ENCODE measurements around the gene STK11.

The STK11 gene

GRCh38 chr19:1256646-1257474 is 51.3 kb downstream of the STK11 start:
- no peak for DNase-seq (ENCODE audit: low spot score)
- in situ Hi-C loops (cut with MboI; ENCODE audit: low sequenced_read_pairs, unreplicated experiment): no loop called here
- TF ChIP-seq CTCF (IDR thresholded peaks at IDR 0.05; ENCODE audit: borderline replicate concordance, control extremely low read depth, extremely low read depth, insufficient read depth, missing control alignments): no peak

GRCh38 chr19:1257475-1258162 is 52.0 kb downstream of the STK11 start:
- no peak for TF ChIP-seq CTCF (IDR thresholded peaks at IDR 0.05; ENCODE audit: borderline replicate concordance, control extremely low read depth, extremely low read depth, insufficient read depth, missing control alignments)
- no peak for DNase-seq (ENCODE audit: low spot score)
- in situ Hi-C loops (cut with MboI; ENCODE audit: low sequenced_read_pairs, unreplicated experiment): no loop called here

- DNase-seq (ENCODE audit: low spot score): no peak
- no peak for TF ChIP-seq CTCF (IDR thresholded peaks at IDR 0.05; ENCODE audit: borderline replicate concordance, control extremely low read depth, extremely low read depth, insufficient read depth, missing control alignments)
- in situ Hi-C loops (cut with MboI; ENCODE audit: low sequenced_read_pairs, unreplicated experiment): no loop called here
These were observed 52.5 kb downstream of the STK11 start for GRCh38 chr19:1258163-1258492.

DNA sequence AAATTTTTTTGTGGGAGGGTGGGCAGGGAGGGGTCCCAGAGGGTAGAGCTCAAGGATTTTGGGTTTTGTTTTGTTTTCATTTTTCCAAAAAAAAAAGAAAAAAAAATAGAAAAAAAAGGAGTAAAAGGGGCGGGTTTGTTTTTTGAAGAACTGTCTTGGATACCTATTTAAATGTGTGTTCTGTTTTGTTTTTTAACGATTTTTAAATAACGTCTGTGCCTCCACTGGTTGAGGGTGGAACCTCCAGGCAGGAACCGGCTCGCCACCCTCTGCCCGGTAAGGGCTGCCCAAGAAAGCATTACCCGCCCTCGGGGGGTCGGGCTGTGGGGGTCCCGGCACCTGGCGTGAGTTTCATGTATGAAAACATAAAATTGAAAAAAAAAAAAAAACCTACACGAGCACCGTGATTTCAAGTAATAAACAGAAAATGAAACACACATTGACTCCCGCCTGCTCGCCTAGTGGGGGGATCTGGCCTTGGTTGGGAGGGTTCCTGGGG is 53.2 kb downstream of the STK11 start:
- DNase-seq (ENCODE audit: low spot score): no peak

GRCh38 chr19:1259206-1259875 is 53.8 kb downstream of the STK11 start:
- in situ Hi-C loops (cut with MboI; ENCODE audit: low sequenced_read_pairs, unreplicated experiment): no loop called here
- TF ChIP-seq CTCF (IDR thresholded peaks at IDR 0.05; ENCODE audit: borderline replicate concordance, control extremely low read depth, extremely low read depth, insufficient read depth, missing control alignments): no peak
- DNase-seq (ENCODE audit: low spot score): peak; percentile 74

More for the DNA sequence above, 53.2 kb downstream of the STK11 start:
- in situ Hi-C loops (cut with MboI; ENCODE audit: low sequenced_read_pairs, unreplicated experiment): no loop called here
- no peak for TF ChIP-seq CTCF (IDR thresholded peaks at IDR 0.05; ENCODE audit: borderline replicate concordance, control extremely low read depth, extremely low read depth, insufficient read depth, missing control alignments)

DNA sequence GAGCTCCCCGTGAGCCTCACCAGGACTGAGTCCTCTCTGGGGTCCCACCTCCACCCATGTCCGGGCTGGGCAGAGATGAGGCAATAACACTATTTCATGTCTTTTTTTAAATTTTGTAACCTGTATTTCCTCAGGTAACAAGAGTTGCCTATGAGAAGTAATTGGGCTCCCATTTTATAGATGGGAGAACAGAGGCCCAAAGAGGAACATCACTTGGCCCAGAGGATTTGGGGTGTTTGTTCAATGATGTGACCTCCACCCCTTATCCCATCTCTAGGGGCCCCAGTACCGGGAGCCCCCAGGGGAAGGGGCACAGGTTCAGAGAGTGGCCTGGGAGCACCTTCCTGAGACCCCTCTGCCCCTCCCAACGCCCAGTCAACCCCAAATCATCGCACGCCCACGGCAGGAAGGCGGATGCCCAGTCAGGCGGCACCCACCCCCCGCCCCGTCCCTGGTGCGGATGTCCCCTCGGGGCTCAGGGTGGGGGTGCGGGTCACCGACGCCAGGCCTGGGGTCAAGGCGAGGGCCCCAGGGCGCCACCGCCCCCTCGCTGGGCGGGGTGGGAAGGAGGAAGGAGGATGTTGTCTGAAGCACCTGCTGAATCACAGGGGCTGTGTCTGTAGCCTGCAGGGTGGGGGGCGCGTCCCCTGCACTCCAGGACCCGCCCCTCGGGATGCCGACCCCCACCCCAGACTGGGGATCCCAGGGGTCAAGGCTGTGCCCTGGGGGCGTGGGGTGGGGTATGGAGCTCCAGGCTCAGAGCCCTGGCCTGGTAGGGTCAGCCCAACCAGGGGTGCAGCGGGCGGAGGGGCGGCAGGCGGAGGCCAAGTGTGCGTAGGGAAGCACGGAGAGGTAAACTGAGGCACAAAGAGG is 54.5 kb downstream of the STK11 start:
- no peak for TF ChIP-seq CTCF (IDR thresholded peaks at IDR 0.05; ENCODE audit: borderline replicate concordance, control extremely low read depth, extremely low read depth, insufficient read depth, missing control alignments)
- in situ Hi-C loops (cut with MboI; ENCODE audit: low sequenced_read_pairs, unreplicated experiment): no loop called here
- DNase-seq (ENCODE audit: low spot score): no peak
